Activated CD8-positive, alpha-beta memory T cell treated with anti-CD3 and anti-CD28 coated beads for 36 hours (primary cell): Measurements from ENCODE around the gene DENND4C. TPM values are rescaled to one million over a fixed set of nuclear protein-coding genes. Genes with fewer than 3 reads are reported as not detected.
"Not testable (repeated sequence)": the region's sequence is repeated elsewhere in the genome, so short reads cannot be mapped to it uniquely, and the experiment has no call there.

Experiments
- CTCF ChIA-PET: fragments of 350-600 bp; sonication (Branson Sonifier 250); formaldehyde crosslinking; loops from one replicate; lab custom pipeline; 2021; ENCODE audit warnings: antibody characterized with exemption; lab: Charles Lee
- POLR2A ChIA-PET: fragments of 350-600 bp; sonication (Branson Sonifier 250); formaldehyde crosslinking; loops from one replicate; lab custom pipeline; 2021; ENCODE audit warnings: antibody characterized with exemption; lab: Charles Lee
- total RNA-seq, 2 experiments: library from RNA; stranded (reverse); gene quantifications; one replicate each; pipeline ENCODE4 v1.2.3, GENCODE V29; 2021

DENND4C gene
- total RNA-seq, 2 experiments from 2014 or later: 12.1 to 12.8 TPM

- ChIA-PET POLR2A (no interaction called here), CTCF (interaction anchor here (0.6 to 0.7 kb wide), 3 partner anchors 78 to 1189 kb away, joined by 3 read pairs; no protein-coding TSS in a partner anchor)
Measured at GRCh38 chr9:19213823-19214222, 16.7 kb upstream of the DENND4C start.

- ChIA-PET POLR2A (interaction anchor here (0.7 kb wide), 1 partner anchor 124 kb away, joined by 12 read pairs; no protein-coding TSS in a partner anchor), CTCF (no interaction called here)
Measured at GRCh38 chr9:19216466-19216865, 14.0 kb upstream of the DENND4C start.

GRCh38 chr9:19221326-19221725 is 9.2 kb upstream of the DENND4C start:
- POLR2A ChIA-PET: no interaction called here
- CTCF ChIA-PET: no interaction called here

- ChIA-PET POLR2A (interaction anchor here (0.8 kb wide), 1 partner anchor 157 kb away, joined by 3 read pairs; the partner anchor contains the start of gene RPS6), CTCF (interaction anchor here (0.7 kb wide), 1 partner anchor 16 kb away, joined by 3 read pairs; no protein-coding TSS in a partner anchor)
Measured at GRCh38 chr9:19223724-19224123, 6.8 kb upstream of the DENND4C start.

GRCh38 chr9:19224563-19224962 is 5.9 kb upstream of the DENND4C start:
- CTCF ChIA-PET: no interaction called here

GRCh38 chr9:19229595-19230354 is 718 bp upstream of the DENND4C start:
- CTCF ChIA-PET: interaction anchor here (1.2 to 1.5 kb wide), 2 partner anchors 46 to 52 kb away, joined by 3 to 4 read pairs; no protein-coding TSS in a partner anchor
- POLR2A ChIA-PET: interaction anchor here (0.6 to 1.4 kb wide), 3 partner anchors 10 to 150 kb away, joined by 3 to 6 read pairs (median 3); partner anchors contain the start of gene RPS6

More at GRCh38 chr9:19224563-19224962, 5.9 kb upstream of the DENND4C start:
- POLR2A ChIA-PET: no interaction called here

- POLR2A ChIA-PET: interaction anchor here (0.5 to 1.4 kb wide), 5 partner anchors 52 to 149 kb away, joined by 3 to 6 read pairs (median 4); partner anchors contain the start of gene RPS6
- CTCF ChIA-PET: interaction anchor here (1.2 to 1.5 kb wide), 2 partner anchors 48 to 51 kb away, joined by 3 to 4 read pairs; no protein-coding TSS in a partner anchor
Measured at GRCh38 chr9:19231126-19231903, 822 bp downstream of the DENND4C start.

GRCh38 chr9:19231904-19232822 is 1.7 kb downstream of the DENND4C start:
- ChIA-PET POLR2A (interaction anchor here (0.9 to 1.3 kb wide), 4 partner anchors 13 to 148 kb away, joined by 3 to 10 read pairs (median 6); partner anchors contain the start of gene RPS6), CTCF (interaction anchor here (0.9 kb wide), 1 partner anchor 48 kb away, joined by 3 read pairs; no protein-coding TSS in a partner anchor)

- POLR2A ChIA-PET: interaction anchor here (0.7 to 1.3 kb wide), 5 partner anchors 13 to 147 kb away, joined by 3 to 10 read pairs (median 5); partner anchors contain the start of gene RPS6
Measured at GRCh38 chr9:19232823-19233194, 2.3 kb downstream of the DENND4C start.

GRCh38 chr9:19233344-19233743 is 2.9 kb downstream of the DENND4C start:
- ChIA-PET CTCF (no interaction called here), POLR2A (interaction anchor here (0.7 to 1.3 kb wide), 4 partner anchors 49 to 147 kb away, joined by 3 to 10 read pairs (median 4); partner anchors contain the start of gene RPS6)

More at GRCh38 chr9:19232823-19233194, 2.3 kb downstream of the DENND4C start:
- CTCF ChIA-PET: interaction anchor here (0.9 kb wide), 1 partner anchor 48 kb away, joined by 3 read pairs; no protein-coding TSS in a partner anchor

- ChIA-PET POLR2A (no interaction called here), CTCF (interaction anchor here (0.9 kb wide), 1 partner anchor 17 kb away, joined by 3 read pairs; no protein-coding TSS in a partner anchor)
Measured at GRCh38 chr9:19239955-19240354, 9.5 kb downstream of the DENND4C start.

GRCh38 chr9:19241728-19242127 is 11.2 kb downstream of the DENND4C start:
- POLR2A ChIA-PET: no interaction called here
- CTCF ChIA-PET: interaction anchor here (0.8 to 1.5 kb wide), 2 partner anchors 44 to 222 kb away, joined by 3 to 4 read pairs; no protein-coding TSS in a partner anchor

GRCh38 chr9:19243366-19244033 is 13.0 kb downstream of the DENND4C start:
- ChIA-PET CTCF (no interaction called here), POLR2A (interaction anchor here (0.7 kb wide), 1 partner anchor 200 kb away, joined by 3 read pairs; no protein-coding TSS in a partner anchor)

- ChIA-PET CTCF (no interaction called here), POLR2A (no interaction called here)
Measured at GRCh38 chr9:19246891-19247290, 16.4 kb downstream of the DENND4C start.

- CTCF ChIA-PET: no interaction called here
Measured at GRCh38 chr9:19247420-19247819, 16.9 kb downstream of the DENND4C start.

GRCh38 chr9:19250346-19250745 is 19.9 kb downstream of the DENND4C start:
- CTCF ChIA-PET: not testable (repeated sequence)
- POLR2A ChIA-PET: interaction anchor here (0.5 kb wide), 1 partner anchor 59 kb away, joined by 5 read pairs; no protein-coding TSS in a partner anchor

More at GRCh38 chr9:19247420-19247819, 16.9 kb downstream of the DENND4C start:
- POLR2A ChIA-PET: no interaction called here

- CTCF ChIA-PET: interaction anchor here (0.6 kb wide), 1 partner anchor 137 kb away, joined by 3 read pairs; no protein-coding TSS in a partner anchor
- POLR2A ChIA-PET: not testable (repeated sequence)
Measured at GRCh38 chr9:19251203-19251602, 20.7 kb downstream of the DENND4C start.
